ENCODE results near the gene BCL6B.
A peak's percentile ranks its signal among the peaks of the same experiment; 100 is the strongest.

Gene BCL6B

GRCh38 chr17:7026471-7027115, 3.7 kb downstream of the BCL6B start:
- H3K4me1 ChIP-seq (ENCODE audit: low read length) = peaks cover 19% of the 10 kb centered on the region
- H4K20me1 ChIP-seq (ENCODE audit: insufficient read depth, low read length) = no peaks in the 10 kb centered on the region
- no peaks in the 10 kb centered on the region for H3K27me3 ChIP-seq (replicated peaks; ENCODE audit: insufficient read depth, low read length)
- TF ChIP-seq CTCF (IDR thresholded peaks at IDR 0.05; ENCODE audit: low read length) (no peak), EZH2 (optimal IDR thresholded peaks at IDR 0.05; ENCODE audit: low read depth, low read length) (no peak), EZH2phosphoT487 (IDR thresholded peaks at IDR 0.05; ENCODE audit: low read length) (no peak)
- H3K9me2 ChIP-seq (replicated peaks; ENCODE audit: insufficient read depth, low read length) = no peaks in the 10 kb centered on the region
- no peak overlapping the region for H2AFZ ChIP-seq (ENCODE audit: low read length)
- H3K4me2 ChIP-seq (ENCODE audit: low read depth, low read length) = no peak overlapping the region
- no peak overlapping the region for H3K9ac ChIP-seq (ENCODE audit: low read length)
- H3K36me3 ChIP-seq (replicated peaks; ENCODE audit: insufficient read depth, low read length) = no peaks in the 10 kb centered on the region
- H3K27ac ChIP-seq (ENCODE audit: low read length) = no peak overlapping the region
- DNase-seq = no peak
- H3K79me2 ChIP-seq (ENCODE audit: low read length) = no peaks in the 10 kb centered on the region
- H3F3A ChIP-seq (ENCODE audit: insufficient read depth, low read length) = 0 out of 2 replicates have a peak, but pooled peaks cover 4% of the 10 kb centered on the region
- H3K4me3 ChIP-seq (ENCODE audit: low read length) = no peak overlapping the region
- no peaks in the 10 kb centered on the region for H3K9me3 ChIP-seq (replicated peaks; ENCODE audit: insufficient read depth, low read length)

- Histone ChIP-seq H3K4me1 (ENCODE audit: low read length) (peaks cover 16% of the 10 kb centered on the region), H3K27me3 (replicated peaks; ENCODE audit: insufficient read depth, low read length) (no peaks in the 10 kb centered on the region), H3F3A (ENCODE audit: insufficient read depth, low read length) (peaks cover 4% of the 10 kb centered on the region; the same call in 1 of the 2 replicates), H3K9ac (ENCODE audit: low read length) (no peak overlapping the region), H2AFZ (ENCODE audit: low read length) (no peak overlapping the region), H3K4me3 (ENCODE audit: low read length) (no peak overlapping the region), H3K79me2 (ENCODE audit: low read length) (no peaks in the 10 kb centered on the region), H3K9me2 (replicated peaks; ENCODE audit: insufficient read depth, low read length) (no peaks in the 10 kb centered on the region), H3K27ac (ENCODE audit: low read length) (no peak overlapping the region), H3K9me3 (replicated peaks; ENCODE audit: insufficient read depth, low read length) (no peaks in the 10 kb centered on the region), H4K20me1 (ENCODE audit: insufficient read depth, low read length) (no peaks in the 10 kb centered on the region), H3K4me2 (ENCODE audit: low read depth, low read length) (no peak overlapping the region), H3K36me3 (replicated peaks; ENCODE audit: insufficient read depth, low read length) (no peaks in the 10 kb centered on the region)
- no peak for DNase-seq
- TF ChIP-seq EZH2phosphoT487 (IDR thresholded peaks at IDR 0.05; ENCODE audit: low read length) = no peak
Observed at GRCh38 chr17:7027335-7027734, 4.5 kb downstream of the BCL6B start.

GRCh38 chr17:7029096-7029495, 6.2 kb downstream of the BCL6B start:
- no peak for DNase-seq
- Histone ChIP-seq H3K4me2 (ENCODE audit: low read depth, low read length) (no peak overlapping the region), H4K20me1 (ENCODE audit: insufficient read depth, low read length) (no peaks in the 10 kb centered on the region), H2AFZ (ENCODE audit: low read length) (no peak overlapping the region), H3K36me3 (replicated peaks; ENCODE audit: insufficient read depth, low read length) (no peaks in the 10 kb centered on the region), H3K4me3 (ENCODE audit: low read length) (no peak overlapping the region), H3F3A (ENCODE audit: insufficient read depth, low read length) (peaks cover 2% of the 10 kb centered on the region; the same call in 1 of the 2 replicates), H3K27ac (ENCODE audit: low read length) (no peak overlapping the region), H3K9me2 (replicated peaks; ENCODE audit: insufficient read depth, low read length) (no peaks in the 10 kb centered on the region), H3K9me3 (replicated peaks; ENCODE audit: insufficient read depth, low read length) (no peaks in the 10 kb centered on the region), H3K9ac (ENCODE audit: low read length) (no peak overlapping the region), H3K27me3 (replicated peaks; ENCODE audit: insufficient read depth, low read length) (no peaks in the 10 kb centered on the region), H3K79me2 (ENCODE audit: low read length) (no peaks in the 10 kb centered on the region), H3K4me1 (ENCODE audit: low read length) (peaks cover 12% of the 10 kb centered on the region)
- TF ChIP-seq EZH2 (optimal IDR thresholded peaks at IDR 0.05; ENCODE audit: low read depth, low read length) (no peak), CTCF (IDR thresholded peaks at IDR 0.05; ENCODE audit: low read length) (no peak), EZH2phosphoT487 (IDR thresholded peaks at IDR 0.05; ENCODE audit: low read length) (no peak)

- no peaks in the 10 kb centered on the region for H3K9me2 ChIP-seq (replicated peaks; ENCODE audit: insufficient read depth, low read length)
- DNase-seq = peak; percentile 55
- H3K4me2 ChIP-seq (ENCODE audit: low read depth, low read length) = peak overlapping the region; percentile 48; the same call in 1 of the 2 replicates
- H3K27me3 ChIP-seq (replicated peaks; ENCODE audit: insufficient read depth, low read length) = no peaks in the 10 kb centered on the region
- peak overlapping the region; percentile 67 for H2AFZ ChIP-seq (ENCODE audit: low read length)
- H3K27ac ChIP-seq (ENCODE audit: low read length) = no peak overlapping the region; the same call in 1 of the 2 replicates
- no peaks in the 10 kb centered on the region for H3K36me3 ChIP-seq (replicated peaks; ENCODE audit: insufficient read depth, low read length)
- H3K9me3 ChIP-seq (replicated peaks; ENCODE audit: insufficient read depth, low read length) = no peaks in the 10 kb centered on the region
- no peaks in the 10 kb centered on the region; the same call in 1 of the 2 replicates for H3F3A ChIP-seq (ENCODE audit: insufficient read depth, low read length)
- no peak for TF ChIP-seq EZH2 (optimal IDR thresholded peaks at IDR 0.05; ENCODE audit: low read depth, low read length)
- H3K9ac ChIP-seq (ENCODE audit: low read length) = 0 out of 2 replicates have a peak overlapping the region, but pooled peaks have one; percentile 17
- H3K4me3 ChIP-seq (ENCODE audit: low read length) = peak overlapping the region; percentile 19
- H4K20me1 ChIP-seq (ENCODE audit: insufficient read depth, low read length) = no peaks in the 10 kb centered on the region
- H3K4me1 ChIP-seq (ENCODE audit: low read length) = peaks cover 12% of the 10 kb centered on the region
- no peaks in the 10 kb centered on the region for H3K79me2 ChIP-seq (ENCODE audit: low read length)
Observed at GRCh38 chr17:7029659-7030058, 6.8 kb downstream of the BCL6B start.
